ENCODE measurements around the gene HDAC8. TPM values are rescaled to one million over a fixed set of nuclear protein-coding genes. Genes with fewer than 3 reads are reported as not detected.

Gene HDAC8
- total RNA-seq, 1 donor from 2014 or later, result 23.0 TPM

DNA sequence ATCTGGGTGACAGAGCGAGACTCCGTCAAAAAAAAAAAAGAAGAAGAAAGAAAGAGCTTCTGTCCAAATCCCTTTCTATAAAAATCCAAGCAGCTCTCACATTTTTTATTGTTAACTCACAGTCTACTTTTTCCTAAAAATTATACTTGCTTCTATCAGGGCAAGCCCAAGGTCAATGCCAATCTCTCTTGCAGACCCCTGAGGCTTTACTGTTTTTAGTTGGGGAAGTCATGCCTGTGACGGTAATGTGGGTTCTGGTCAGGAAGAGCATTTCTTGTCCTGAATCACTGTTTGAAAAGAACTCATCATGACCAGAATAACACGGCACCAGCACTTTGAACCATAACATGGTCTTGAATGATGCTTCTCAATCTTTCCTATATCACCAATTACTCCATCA lies 212.3 kb downstream of the HDAC8 start:
- Mint-ChIP-seq H3K36me3 (ENCODE audit: low read depth) (peaks cover 3% of the 10 kb centered on the region), H3K27ac (ENCODE audit: unreplicated experiment) (no peak overlapping the region), H3K4me1 (ENCODE audit: low read depth) (peaks cover 4% of the 10 kb centered on the region), H3K9me3 (ENCODE audit: low read depth) (peaks cover 4% of the 10 kb centered on the region), H3K27me3 (ENCODE audit: low read depth) (no peaks in the 10 kb centered on the region), H3K4me3 (ENCODE audit: unreplicated experiment) (no peak overlapping the region)
- TF ChIP-seq, protein P1, sequence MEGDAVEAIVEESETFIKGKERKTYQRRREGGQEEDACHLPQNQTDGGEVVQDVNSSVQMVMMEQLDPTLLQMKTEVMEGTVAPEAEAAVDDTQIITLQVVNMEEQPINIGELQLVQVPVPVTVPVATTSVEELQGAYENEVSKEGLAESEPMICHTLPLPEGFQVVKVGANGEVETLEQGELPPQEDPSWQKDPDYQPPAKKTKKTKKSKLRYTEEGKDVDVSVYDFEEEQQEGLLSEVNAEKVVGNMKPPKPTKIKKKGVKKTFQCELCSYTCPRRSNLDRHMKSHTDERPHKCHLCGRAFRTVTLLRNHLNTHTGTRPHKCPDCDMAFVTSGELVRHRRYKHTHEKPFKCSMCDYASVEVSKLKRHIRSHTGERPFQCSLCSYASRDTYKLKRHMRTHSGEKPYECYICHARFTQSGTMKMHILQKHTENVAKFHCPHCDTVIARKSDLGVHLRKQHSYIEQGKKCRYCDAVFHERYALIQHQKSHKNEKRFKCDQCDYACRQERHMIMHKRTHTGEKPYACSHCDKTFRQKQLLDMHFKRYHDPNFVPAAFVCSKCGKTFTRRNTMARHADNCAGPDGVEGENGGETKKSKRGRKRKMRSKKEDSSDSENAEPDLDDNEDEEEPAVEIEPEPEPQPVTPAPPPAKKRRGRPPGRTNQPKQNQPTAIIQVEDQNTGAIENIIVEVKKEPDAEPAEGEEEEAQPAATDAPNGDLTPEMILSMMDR (IDR thresholded peaks at IDR 0.05), result no peak
- no peak for DNase-seq (ENCODE audit: low spot score)

DNA sequence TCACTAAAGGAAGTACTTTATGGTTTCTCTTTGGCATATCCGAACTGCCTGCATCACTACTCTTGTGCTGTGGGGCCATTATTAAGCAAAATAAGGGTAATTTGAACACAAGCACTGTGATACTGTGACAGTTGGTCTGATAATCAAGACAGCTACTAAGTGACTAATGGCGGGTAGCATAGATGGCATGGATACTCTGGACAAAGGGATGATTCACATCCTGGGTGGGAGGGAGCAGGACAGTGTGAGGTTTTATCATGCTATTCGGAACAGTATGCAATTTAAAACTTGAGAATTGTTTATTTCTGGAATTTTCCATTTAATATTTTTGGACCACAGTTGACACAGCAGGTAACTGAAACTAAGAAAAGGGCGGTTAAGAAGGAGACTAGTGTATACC lies 214.3 kb downstream of the HDAC8 start:
- TF ChIP-seq, protein P1 (IDR thresholded peaks at IDR 0.05), result no peak
- no peak overlapping the region for H3K27ac Mint-ChIP-seq (ENCODE audit: unreplicated experiment)
- peaks cover 1% of the 10 kb centered on the region for H3K36me3 Mint-ChIP-seq (ENCODE audit: low read depth)
- no peak for DNase-seq (ENCODE audit: low spot score)
- H3K4me3 Mint-ChIP-seq (ENCODE audit: unreplicated experiment), result no peak overlapping the region
- no peaks in the 10 kb centered on the region for H3K27me3 Mint-ChIP-seq (ENCODE audit: low read depth)
- peaks cover 4% of the 10 kb centered on the region for H3K9me3 Mint-ChIP-seq (ENCODE audit: low read depth)
- H3K4me1 Mint-ChIP-seq (ENCODE audit: low read depth), result peaks cover 4% of the 10 kb centered on the region

DNA sequence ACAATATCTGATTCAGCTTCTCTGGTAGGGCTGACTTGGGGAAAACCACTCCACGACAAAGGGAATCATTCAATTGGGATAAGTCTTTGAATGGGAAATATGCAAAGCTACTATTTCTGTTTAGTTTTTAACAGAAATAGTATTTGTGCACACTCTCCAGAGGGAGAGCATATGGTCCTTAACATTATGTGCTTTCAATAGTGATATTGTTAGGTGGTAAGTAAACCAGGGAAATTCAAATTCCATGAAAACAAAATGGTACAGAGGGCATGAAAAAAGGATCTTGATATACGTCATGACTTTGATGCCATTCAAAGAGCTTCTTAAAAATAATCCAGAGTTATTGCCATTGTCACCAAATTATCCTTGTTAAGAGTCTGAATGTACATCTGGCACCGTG lies 219.9 kb downstream of the HDAC8 start:
- no peak for DNase-seq (ENCODE audit: low spot score)
- H3K4me1 Mint-ChIP-seq (ENCODE audit: low read depth), result no peaks in the 10 kb centered on the region
- H3K9me3 Mint-ChIP-seq (ENCODE audit: low read depth), result no peaks in the 10 kb centered on the region

DNA sequence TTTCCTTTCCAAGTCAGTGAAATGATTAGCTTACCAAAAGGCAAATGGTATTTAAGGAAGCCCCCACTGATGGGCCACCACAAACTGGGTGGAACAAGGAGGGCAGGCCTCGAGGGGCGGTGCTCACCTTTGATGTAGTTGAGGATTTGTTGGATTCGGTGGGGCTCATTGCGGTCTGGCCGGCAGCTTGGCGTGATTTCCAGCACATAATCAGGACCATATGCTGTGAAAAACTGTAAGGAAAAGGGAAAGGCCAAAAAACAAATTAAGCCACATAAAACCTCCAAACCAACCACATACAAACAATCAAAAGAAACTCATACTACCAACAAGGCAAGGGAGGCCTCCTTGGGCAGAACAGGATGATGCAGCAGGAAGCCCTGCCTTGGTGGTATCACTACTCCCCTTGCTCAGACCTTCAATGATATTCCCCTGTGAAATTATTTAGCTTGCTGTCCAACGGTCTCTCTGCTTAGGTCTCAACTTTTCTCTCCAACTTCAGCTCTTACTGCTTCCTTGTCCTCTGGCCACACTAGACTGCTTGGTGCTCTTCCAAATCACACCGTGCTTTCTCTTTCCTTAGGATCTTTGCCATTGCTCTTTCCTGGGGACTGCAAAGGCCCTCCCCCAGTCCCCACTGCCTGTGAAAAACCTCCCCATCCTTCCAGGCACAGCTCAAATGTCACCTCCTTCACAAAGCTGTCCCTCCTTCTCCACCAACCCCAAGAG lies 220.9 kb downstream of the HDAC8 start:
- no peaks in the 10 kb centered on the region for H3K4me1 Mint-ChIP-seq (ENCODE audit: low read depth)
- H3K27me3 Mint-ChIP-seq (ENCODE audit: low read depth), result no peaks in the 10 kb centered on the region
- no peak for DNase-seq (ENCODE audit: low spot score)

More for the DNA sequence above, 219.9 kb downstream of the HDAC8 start:
- Mint-ChIP-seq H3K27me3 (ENCODE audit: low read depth) (no peaks in the 10 kb centered on the region), H3K4me3 (ENCODE audit: unreplicated experiment) (no peak overlapping the region), H3K36me3 (ENCODE audit: low read depth) (peaks cover 9% of the 10 kb centered on the region), H3K27ac (ENCODE audit: unreplicated experiment) (no peak overlapping the region)
- TF ChIP-seq, protein P1 (IDR thresholded peaks at IDR 0.05), result no peak

DNA sequence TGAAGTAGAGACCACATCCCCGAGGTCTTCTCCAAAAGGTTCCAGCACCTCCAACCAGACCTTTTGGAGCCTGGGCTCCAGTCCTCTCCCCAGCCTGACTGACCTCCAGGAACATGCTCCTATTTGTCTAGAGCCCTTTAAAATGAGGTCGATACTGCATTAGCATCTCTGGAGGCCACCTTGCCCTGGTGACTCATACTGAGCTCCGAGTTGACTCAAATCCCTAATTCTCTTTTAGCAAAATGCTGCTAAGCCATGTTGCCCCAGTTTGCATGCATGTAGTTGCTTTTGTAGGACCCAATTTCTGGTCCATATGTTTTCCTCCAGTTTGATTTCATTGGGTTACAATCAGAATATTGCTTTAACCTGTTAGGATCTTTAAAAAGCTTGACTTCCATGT lies 223.5 kb downstream of the HDAC8 start:
- DNase-seq (ENCODE audit: low spot score), result no peak
- Mint-ChIP-seq H3K4me1 (ENCODE audit: low read depth) (no peaks in the 10 kb centered on the region), H3K27ac (ENCODE audit: unreplicated experiment) (no peak overlapping the region), H3K4me3 (ENCODE audit: unreplicated experiment) (no peak overlapping the region), H3K27me3 (ENCODE audit: low read depth) (no peaks in the 10 kb centered on the region), H3K36me3 (ENCODE audit: low read depth) (peaks cover 9% of the 10 kb centered on the region), H3K9me3 (ENCODE audit: low read depth) (no peaks in the 10 kb centered on the region)
- TF ChIP-seq, protein P1 (IDR thresholded peaks at IDR 0.05), result no peak

More for the DNA sequence above, 220.9 kb downstream of the HDAC8 start:
- TF ChIP-seq, protein P1 (IDR thresholded peaks at IDR 0.05), result no peak
- H3K9me3 Mint-ChIP-seq (ENCODE audit: low read depth), result no peaks in the 10 kb centered on the region
- H3K36me3 Mint-ChIP-seq (ENCODE audit: low read depth), result peaks cover 9% of the 10 kb centered on the region
- no peak overlapping the region for H3K27ac Mint-ChIP-seq (ENCODE audit: unreplicated experiment)
- no peak overlapping the region for H3K4me3 Mint-ChIP-seq (ENCODE audit: unreplicated experiment)
